NCI-H774 (cell line): ENCODE results near the gene SH3BP2.
A peak's percentile ranks its signal among the peaks of the same experiment; 100 is the strongest.

Experiments used
- DNase-seq: peaks from one replicate; lab custom pipeline; 2025; lab: John Stamatoyannopoulos, UW

The SH3BP2 gene

GRCh38 chr4:2792711-2793585, at the start of gene SH3BP2:
Gene SH3BP2, plus strand, starts transcription at chr4:2793085. Its CDS starts 27,533 bp downstream, at chr4:2820618.
- no peak for DNase-seq

DNA sequence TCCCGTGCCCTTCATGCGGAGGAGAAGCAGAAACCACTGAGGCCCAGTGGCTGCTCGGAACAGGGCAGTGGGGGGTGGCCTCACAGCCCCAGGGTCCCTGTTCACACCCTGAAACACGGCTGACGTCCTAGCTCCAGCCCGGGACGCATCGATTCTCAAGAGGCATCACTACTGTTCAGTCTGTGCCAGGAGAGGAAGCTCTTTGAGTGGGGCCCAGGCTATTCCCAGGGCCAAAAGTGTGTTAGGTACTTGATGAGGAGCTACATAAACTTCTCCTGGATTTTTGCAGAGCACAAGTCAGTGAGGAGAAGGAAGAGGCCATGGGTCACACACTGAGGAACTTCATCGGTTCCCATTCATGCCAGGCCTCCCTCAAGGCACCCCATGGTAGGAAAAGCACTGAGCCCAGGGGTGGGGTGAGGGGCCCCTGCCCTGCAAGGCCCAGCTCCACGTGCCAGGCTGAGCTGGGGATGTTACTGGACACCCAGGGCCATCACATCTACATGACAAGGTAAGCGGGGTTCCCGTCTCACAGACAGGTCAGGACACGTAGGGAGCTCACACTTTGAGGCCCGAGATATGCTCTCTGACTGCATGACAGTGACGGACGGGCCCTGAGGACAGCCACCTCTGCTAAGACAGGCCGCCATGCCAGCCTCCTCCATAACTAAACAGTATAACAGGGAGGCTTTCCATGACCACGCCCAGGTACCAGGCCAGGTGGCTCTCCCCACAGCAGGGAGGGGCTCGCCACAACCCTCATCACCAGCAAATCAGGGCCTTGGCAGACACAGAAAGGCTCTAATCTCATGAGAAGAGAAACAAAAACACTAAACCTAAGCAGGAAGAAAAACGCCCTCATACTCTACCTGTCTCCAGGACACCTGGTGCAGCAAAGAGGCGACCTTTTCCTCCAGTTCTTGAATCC, 49.1 kb upstream of the SH3BP2 start:
- no peak for DNase-seq

GRCh38 chr4:2744576-2745270, 48.2 kb upstream of the SH3BP2 start:
- DNase-seq, result no peak

- no peak for DNase-seq
These were observed 47.4 kb upstream of the SH3BP2 start for GRCh38 chr4:2745516-2745915.

- no peak for DNase-seq
These were observed 46.7 kb upstream of the SH3BP2 start for GRCh38 chr4:2745981-2746806.

GRCh38 chr4:2746891-2747695, 45.8 kb upstream of the SH3BP2 start:
- no peak for DNase-seq

- no peak for DNase-seq
These were observed 41.9 kb upstream of the SH3BP2 start for GRCh38 chr4:2750719-2751605.

GRCh38 chr4:2753436-2753835, 39.4 kb upstream of the SH3BP2 start:
- DNase-seq, result no peak

- no peak for DNase-seq
These were observed 37.8 kb upstream of the SH3BP2 start for GRCh38 chr4:2754848-2755819.

DNA sequence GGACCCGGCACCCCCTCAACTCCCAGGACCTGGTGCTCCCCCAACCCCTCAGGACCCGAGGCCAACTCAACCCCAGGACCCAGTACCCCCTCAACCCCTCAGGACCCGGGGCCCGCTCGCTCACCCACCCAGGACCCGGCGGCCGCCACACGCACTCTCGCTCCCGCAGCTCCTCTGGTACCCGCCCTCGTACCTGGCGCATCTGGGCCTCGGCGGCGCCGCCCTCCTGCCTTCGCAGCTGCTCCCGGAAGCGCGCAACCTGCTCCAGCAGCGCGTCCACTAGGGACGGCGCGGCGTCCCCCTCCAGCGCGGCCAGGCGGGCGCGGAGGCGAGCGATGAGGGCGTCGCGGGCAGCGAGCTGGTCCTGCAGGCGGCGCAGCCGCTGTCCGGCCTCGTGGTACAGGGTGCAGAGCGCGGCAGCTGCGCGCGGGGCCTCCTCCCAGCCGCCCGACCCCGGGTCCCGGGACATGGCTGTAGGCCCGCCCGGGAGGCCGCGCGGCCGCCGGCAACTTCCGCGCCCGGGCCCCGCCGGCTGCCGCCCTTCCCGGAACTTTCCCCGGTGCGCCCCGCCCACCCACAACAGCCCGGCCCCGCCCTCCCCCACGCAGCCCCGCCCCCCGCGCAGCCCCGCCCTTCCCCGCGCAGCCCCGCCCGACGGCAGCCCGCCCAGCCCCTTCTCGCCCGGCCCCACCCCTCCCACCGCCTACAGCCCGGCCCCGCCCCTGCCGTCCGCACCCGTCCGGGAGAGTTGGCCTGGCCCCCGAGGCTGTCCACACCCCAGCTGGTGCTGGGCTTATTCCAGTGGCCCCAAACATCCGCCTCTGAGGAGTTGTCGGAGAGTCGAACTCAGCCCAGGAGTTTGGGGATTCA, 36.8 kb upstream of the SH3BP2 start, which contains the start of gene TNIP2:
TSS of gene TNIP2 (minus strand) at position 516 of the 870 bp plus-strand sequence. CDS start at position 469, 47 bp downstream.
- peak; percentile 43 for DNase-seq

DNA sequence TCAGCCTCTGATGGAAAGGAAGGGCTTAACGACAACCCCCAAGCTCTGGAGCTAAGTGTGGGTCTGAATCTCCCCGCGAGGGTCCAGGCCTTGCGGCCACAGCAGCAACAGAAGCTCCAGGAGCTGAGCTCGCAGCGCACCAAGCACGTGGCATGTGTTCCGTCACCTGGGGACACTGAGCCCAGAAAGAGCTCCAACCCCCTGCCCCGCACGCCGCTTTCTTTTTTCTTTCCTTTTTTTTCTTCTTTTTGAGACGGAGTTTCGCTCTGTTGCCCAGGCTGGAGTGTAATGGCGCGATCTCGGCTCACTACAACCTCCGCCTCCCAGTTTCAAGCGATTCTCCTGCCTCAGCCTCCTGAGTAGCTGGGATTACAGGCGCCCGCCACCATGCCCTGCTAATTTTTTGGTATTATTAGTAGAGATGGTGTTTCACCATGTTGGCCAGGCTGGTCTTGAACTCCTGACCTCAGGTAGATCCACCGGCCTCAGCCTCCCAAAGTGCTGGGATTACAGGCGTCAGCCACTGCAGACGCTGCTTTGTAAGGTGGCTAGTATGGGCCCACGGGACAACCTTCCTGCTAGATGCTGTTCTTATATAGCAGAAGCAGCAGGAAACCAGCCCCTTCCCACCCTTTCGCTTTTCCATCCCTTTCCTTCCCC, 36.1 kb upstream of the SH3BP2 start:
- DNase-seq, result no peak

DNA sequence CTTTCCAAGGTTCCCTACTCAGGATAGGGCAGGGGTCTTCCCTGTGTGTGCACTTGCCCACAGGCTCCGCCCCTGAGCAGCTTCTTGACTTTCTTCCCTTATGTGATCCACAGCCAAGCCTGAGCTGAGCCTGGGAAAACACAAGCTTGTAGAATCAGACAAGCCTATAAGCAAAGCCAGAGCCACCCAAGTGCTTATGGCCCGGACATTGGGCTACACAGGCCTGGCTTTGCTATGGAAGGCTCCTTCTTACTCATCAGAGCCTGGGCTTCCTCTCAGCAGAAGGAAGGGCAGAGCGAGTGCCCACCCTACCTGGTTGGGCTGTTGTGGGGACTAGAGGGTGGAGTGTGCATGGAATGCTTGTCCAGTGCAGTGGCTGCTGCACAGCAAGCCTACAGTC, 35.5 kb upstream of the SH3BP2 start:
- DNase-seq, result no peak

GRCh38 chr4:2761035-2761923, 31.6 kb upstream of the SH3BP2 start:
- no peak for DNase-seq

- DNase-seq, result no peak
These were observed 30.8 kb upstream of the SH3BP2 start for GRCh38 chr4:2762048-2762447.
